Prostate gland (tissue), 2 donors: ENCODE data around the gene OLFML1. TPM values are rescaled to one million over a fixed set of nuclear protein-coding genes. Genes with fewer than 3 reads are reported as not detected.

Experiments used
- DNase-seq: peaks from one replicate; pipeline ENCODE4 v3.0.0-alpha.2; 2019; ENCODE audit warnings: low spot score
- H3K27ac ChIP-seq, 2 donors: fragments of 200-600 bp; sonication (generic); 2 replicates each; pipeline ENCODE4 v1.5.1; 2017 to 2019
- H3K27me3 ChIP-seq: fragments of 200-600 bp; sonication (generic); replicated peaks from 2 replicates; pipeline ENCODE4 v1.5.1; 2019; ENCODE audit not compliant: insufficient read depth
- H3K36me3 ChIP-seq, 2 donors: fragments of 200-600 bp; sonication (generic); 1 replicate in 1 of 2; 2 replicates in 1 of 2; pipeline versions ENCODE4 v1.5.1 to v1.8.1; 2017 to 2019
- H3K4me1 ChIP-seq: fragments of 200-600 bp; sonication (generic); replicated peaks from 2 replicates; pipeline ENCODE4 v1.5.1; 2019
- H3K4me3 ChIP-seq, 2 donors: fragments of 200-600 bp; sonication (generic); 2 replicates each; pipeline ENCODE4 v1.5.1; 2017 to 2019
- H3K9me3 ChIP-seq: fragments of 200-600 bp; sonication (generic); 2 replicates; pipeline ENCODE4 v1.5.1; 2017
- POLR2A ChIP-seq: fragments of 450-650 bp; IDR thresholded peaks from one replicate; pipeline ENCODE4 v1.6.1; 2016; ENCODE audit warnings: antibody characterized with exemption, mild to moderate bottlenecking
- POLR2AphosphoS5 ChIP-seq: sonication (generic); formaldehyde crosslinking; IDR thresholded peaks from one replicate; pipeline ENCODE4 v1.6.1; 2017; ENCODE audit warnings: antibody characterized with exemption
- WGBS: methylation state at CpG from one replicate; pipeline ENCODE4 v1.1.5; 2018; 5-methylcytosine and 5-hydroxymethylcytosine counted together
- intact Hi-C: fragments of 100-400 bp; cut with DNase I; formaldehyde crosslinking; loops from one replicate; pipeline ENCODE4 v1.14.2; 2022
- total RNA-seq, 2 donors: library from RNA; depleted of rRNA; stranded (reverse); fragments of >200 nt; gene quantifications; one replicate each; pipeline ENCODE4 v1.1.0, GENCODE V29; 2016
- TF ChIP-seq, protein P1 (sequence below), 4 experiments: fragments of 200-600 bp in 2 of 4; fragments of 450-650 bp in 2 of 4; sonication (generic) in 2 of 4; IDR thresholded peaks; 1 replicate in 3 of 4; 2 replicates in 1 of 4; pipeline ENCODE4 v1.5.1; 2016 to 2019; ENCODE audit warnings: antibody characterized with exemption in 4 of 4, mild to moderate bottlenecking in 2 of 4, moderate library complexity in 2 of 4

Gene OLFML1
- total RNA-seq, 2 donors from 2014 or later: 3.5 to 4.4 TPM

DNA sequence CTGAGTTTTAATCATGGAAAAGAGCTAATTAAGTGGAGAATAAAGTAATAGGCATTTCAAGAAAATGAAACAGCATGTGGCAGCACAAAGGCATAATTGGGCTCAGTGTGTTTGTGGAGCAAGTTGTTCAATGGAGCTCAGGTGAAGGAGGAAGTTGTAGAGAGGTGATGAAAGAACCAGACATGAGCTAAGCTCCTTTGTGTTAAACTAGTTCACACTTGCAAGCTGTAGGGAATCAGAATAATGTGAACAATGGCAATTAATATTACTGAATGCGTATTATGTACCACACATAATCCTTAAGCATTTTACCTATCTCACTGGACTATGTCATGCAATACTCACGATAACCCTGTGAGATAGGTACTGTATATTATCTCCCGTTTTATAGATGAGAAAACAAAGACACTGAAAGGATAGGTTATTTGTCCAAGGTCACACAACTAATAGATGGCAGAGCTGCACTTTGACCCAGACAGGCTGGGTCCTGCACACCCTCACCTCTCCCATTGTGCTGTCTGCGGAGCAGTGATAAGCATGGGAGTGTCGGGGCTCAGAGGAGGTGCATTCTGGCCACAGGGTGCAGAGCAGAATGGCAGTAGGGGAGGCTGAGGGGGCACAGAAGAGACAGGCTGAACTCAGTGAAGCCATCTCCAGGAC, 8.9 kb downstream of the OLFML1 start:
- Histone ChIP-seq H3K4me3 (no peak overlapping the region), H3K27me3 (no peaks in the 10 kb centered on the region), H3K9me3 (no peaks in the 10 kb centered on the region), H3K4me1 (peaks cover 3% of the 10 kb centered on the region), H3K36me3 (no peaks in the 10 kb centered on the region), H3K27ac (no peak overlapping the region)
- 78% methylated on average over 5 of the region's 5 CpGs for WGBS
- TF ChIP-seq POLR2AphosphoS5 (no peak), POLR2A (no peak)
- intact Hi-C loops: no loop called here
- DNase-seq: no peak

DNA sequence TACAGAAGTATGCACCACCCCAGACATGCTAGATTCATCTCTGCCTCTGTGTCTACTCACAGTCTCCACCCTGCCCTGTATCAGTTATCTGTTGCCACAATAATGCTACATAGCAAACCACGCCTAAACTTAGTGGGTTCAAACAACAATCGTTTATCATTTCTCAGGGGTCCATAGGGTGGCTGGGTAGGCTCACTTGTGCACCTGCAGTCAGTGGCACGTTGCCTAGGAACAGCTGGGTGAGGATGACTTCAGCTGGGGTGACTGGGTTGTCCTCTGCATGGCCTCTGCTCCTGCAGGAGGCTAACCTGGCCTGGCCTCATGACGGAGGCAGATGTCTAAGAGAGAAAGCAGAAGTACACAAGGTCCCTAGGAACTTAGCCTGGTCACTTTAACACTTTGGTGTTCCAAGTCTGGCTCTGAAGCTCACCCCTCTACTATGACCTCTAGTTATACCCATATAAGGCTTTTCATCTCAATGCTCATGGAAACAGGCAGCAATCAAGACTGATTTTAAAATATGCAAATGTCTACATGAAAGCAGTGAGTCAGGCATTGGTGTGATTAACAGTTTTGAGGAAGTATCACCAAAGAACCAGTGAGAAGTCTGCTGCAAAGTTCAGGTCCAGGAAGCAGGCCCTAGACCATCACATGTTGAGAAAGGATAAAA, 10.7 kb downstream of the OLFML1 start:
- Histone ChIP-seq H3K27ac (no peak overlapping the region), H3K27me3 (no peaks in the 10 kb centered on the region), H3K4me3 (no peak overlapping the region), H3K4me1 (peaks cover 3% of the 10 kb centered on the region), H3K9me3 (no peaks in the 10 kb centered on the region), H3K36me3 (no peaks in the 10 kb centered on the region)
- intact Hi-C loops: no loop called here
- WGBS: 81% methylated on average over 4 of the region's 4 CpGs
- TF ChIP-seq POLR2AphosphoS5: no peak
- TF ChIP-seq POLR2A: no peak
- TF ChIP-seq, protein P1, sequence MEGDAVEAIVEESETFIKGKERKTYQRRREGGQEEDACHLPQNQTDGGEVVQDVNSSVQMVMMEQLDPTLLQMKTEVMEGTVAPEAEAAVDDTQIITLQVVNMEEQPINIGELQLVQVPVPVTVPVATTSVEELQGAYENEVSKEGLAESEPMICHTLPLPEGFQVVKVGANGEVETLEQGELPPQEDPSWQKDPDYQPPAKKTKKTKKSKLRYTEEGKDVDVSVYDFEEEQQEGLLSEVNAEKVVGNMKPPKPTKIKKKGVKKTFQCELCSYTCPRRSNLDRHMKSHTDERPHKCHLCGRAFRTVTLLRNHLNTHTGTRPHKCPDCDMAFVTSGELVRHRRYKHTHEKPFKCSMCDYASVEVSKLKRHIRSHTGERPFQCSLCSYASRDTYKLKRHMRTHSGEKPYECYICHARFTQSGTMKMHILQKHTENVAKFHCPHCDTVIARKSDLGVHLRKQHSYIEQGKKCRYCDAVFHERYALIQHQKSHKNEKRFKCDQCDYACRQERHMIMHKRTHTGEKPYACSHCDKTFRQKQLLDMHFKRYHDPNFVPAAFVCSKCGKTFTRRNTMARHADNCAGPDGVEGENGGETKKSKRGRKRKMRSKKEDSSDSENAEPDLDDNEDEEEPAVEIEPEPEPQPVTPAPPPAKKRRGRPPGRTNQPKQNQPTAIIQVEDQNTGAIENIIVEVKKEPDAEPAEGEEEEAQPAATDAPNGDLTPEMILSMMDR (IDR thresholded peaks at IDR 0.05): no peak
- DNase-seq: no peak

DNA sequence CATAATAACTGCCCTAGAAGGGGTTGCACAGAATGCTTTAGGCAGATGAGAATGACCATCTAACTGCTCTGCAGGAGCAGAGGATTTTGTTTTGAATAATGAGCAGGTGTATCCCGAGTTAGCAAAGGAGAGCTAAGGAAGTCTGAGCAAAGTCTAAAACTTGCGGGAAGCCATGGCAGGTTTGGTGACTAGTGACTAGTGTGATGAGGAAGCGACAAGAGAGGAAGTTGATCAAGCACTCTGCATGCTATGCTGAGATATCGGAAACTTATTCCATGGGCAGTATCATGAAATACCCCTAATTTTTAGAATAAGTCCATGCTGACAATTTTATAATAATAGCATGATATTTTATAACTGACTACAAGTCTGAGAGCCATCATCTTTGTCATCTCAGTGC, 12.9 kb downstream of the OLFML1 start:
- H3K4me1 ChIP-seq: peaks cover 3% of the 10 kb centered on the region
- TF ChIP-seq POLR2A: no peak
- TF ChIP-seq, protein P1 (IDR thresholded peaks at IDR 0.05): no peak
- no peak for TF ChIP-seq POLR2AphosphoS5

DNA sequence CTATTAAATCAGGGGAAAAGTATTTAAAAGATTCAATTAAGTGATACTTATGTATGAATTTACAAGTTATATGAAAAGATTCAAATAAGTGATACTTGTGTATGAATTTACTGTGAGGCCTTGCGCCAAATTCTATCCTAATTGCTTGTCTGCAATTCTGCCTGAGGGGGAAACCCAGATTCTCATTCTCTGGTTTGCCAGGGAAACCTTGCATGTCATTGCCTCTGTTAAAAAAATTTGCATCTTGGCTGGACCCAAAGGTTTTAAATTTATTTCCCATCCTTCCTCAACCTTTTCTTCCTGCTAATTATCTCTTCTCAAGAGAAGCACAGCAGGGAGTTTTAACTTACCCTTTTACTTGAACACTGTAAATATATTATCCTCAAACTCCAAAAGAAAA, 13.8 kb downstream of the OLFML1 start:
- no peak for DNase-seq
- intact Hi-C loops: no loop called here
- 61% methylated on average over 1 of the region's 1 CpG for WGBS
- Histone ChIP-seq H3K27ac (no peak overlapping the region), H3K27me3 (no peaks in the 10 kb centered on the region), H3K36me3 (no peaks in the 10 kb centered on the region), H3K4me1 (no peaks in the 10 kb centered on the region), H3K4me3 (no peak overlapping the region), H3K9me3 (no peaks in the 10 kb centered on the region)
- TF ChIP-seq, protein P1 (IDR thresholded peaks at IDR 0.05): no peak
- no peak for TF ChIP-seq POLR2AphosphoS5
- no peak for TF ChIP-seq POLR2A

More for the DNA sequence above, 12.9 kb downstream of the OLFML1 start:
- Histone ChIP-seq H3K9me3 (no peaks in the 10 kb centered on the region), H3K4me3 (no peak overlapping the region), H3K36me3 (no peaks in the 10 kb centered on the region), H3K27ac (no peak overlapping the region), H3K27me3 (no peaks in the 10 kb centered on the region)
- DNase-seq: no peak
- WGBS: 86% methylated on average over 4 of the region's 4 CpGs
- intact Hi-C loops: no loop called here

DNA sequence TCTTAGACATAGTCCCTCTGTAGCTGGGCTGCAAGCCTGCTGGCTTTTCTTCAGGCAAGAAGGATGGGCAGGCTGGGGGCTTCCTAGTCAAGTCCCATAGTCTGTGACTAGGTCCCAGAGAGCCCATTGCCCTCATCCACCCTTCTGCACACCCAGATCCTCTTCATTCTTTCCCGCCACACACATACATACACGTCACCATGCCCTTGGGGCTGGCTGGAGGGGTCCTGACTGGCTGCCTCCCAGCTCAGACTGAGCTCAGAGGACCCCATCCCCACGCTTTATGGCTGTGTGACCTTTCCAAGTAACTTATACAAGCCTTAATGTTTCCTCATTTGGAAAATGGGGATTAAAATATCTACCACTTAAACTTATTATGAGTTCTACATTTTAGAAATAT, 14.9 kb downstream of the OLFML1 start:
- TF ChIP-seq POLR2A (no peak), POLR2AphosphoS5 (no peak)
- TF ChIP-seq, protein P1 (IDR thresholded peaks at IDR 0.05): no peak
- DNase-seq: no peak
- no peaks in the 10 kb centered on the region for H3K9me3 ChIP-seq
- H3K27me3 ChIP-seq: no peaks in the 10 kb centered on the region
- H3K36me3 ChIP-seq: no peaks in the 10 kb centered on the region
- no peak overlapping the region for H3K27ac ChIP-seq
- H3K4me3 ChIP-seq: no peak overlapping the region
- 98% methylated on average over 3 of the region's 3 CpGs for WGBS
- H3K4me1 ChIP-seq: no peaks in the 10 kb centered on the region
- intact Hi-C loops: no loop called here
